Neural crest cell (in vitro differentiated cells): ENCODE measurements around the gene CTDSPL. TPM values are rescaled to one million over a fixed set of nuclear protein-coding genes. Genes with fewer than 3 reads are reported as not detected.

Experiments used
- DNase-seq: peaks from one replicate; pipeline ENCODE4 v3.0.0; 2021; ENCODE audit warnings: low read depth, mixed read lengths, low spot score
- H3K27ac Mint-ChIP-seq: one replicate; pipeline ENCODE4 v1.8.0; 2021; ENCODE audit warnings: mild to moderate bottlenecking, mixed read lengths; ENCODE audit not compliant: unreplicated experiment
- H3K27me3 Mint-ChIP-seq: 2 replicates; pipeline ENCODE4 v1.8.0; 2021; ENCODE audit warnings: low read depth, mild to moderate bottlenecking, mixed read lengths
- H3K36me3 Mint-ChIP-seq: 2 replicates; pipeline ENCODE4 v1.8.0; 2021; ENCODE audit warnings: low read depth, mild to moderate bottlenecking, mixed read lengths
- H3K4me1 Mint-ChIP-seq: 2 replicates; pipeline ENCODE4 v1.8.0; 2021; ENCODE audit warnings: mixed read lengths
- H3K4me3 Mint-ChIP-seq: one replicate; pipeline ENCODE4 v1.8.0; 2021; ENCODE audit warnings: mild to moderate bottlenecking, mixed read lengths
- H3K9me3 Mint-ChIP-seq: 2 replicates; pipeline ENCODE4 v1.8.0; 2021; ENCODE audit warnings: mixed read lengths
- CTCF ChIP-seq: fragments of 200-600 bp; sonication (generic); conservative IDR thresholded peaks from 2 replicates; pipeline ENCODE4 v1.5.0; 2021; ENCODE audit warnings: antibody characterized with exemption, mild to moderate bottlenecking
- total RNA-seq: library from RNA; stranded (reverse); gene quantifications from 2 replicates; pipeline ENCODE4 v1.2.1, GENCODE V29; 2021

CTDSPL gene
- total RNA-seq, 1 donor from 2014 or later = 42.2 TPM

GRCh38 chr3:37996785-37997301 lies 135.2 kb downstream of the CTDSPL start:
- Mint-ChIP-seq H3K36me3 (no peaks in the 10 kb centered on the region), H3K27ac (no peak overlapping the region), H3K4me1 (peaks cover 54% of the 10 kb centered on the region), H3K9me3 (no peaks in the 10 kb centered on the region), H3K4me3 (peak overlapping the region; percentile 23), H3K27me3 (peaks cover 4% of the 10 kb centered on the region)
- TF ChIP-seq CTCF = peak; percentile 83
- DNase-seq = peak; percentile 80

- peaks cover 54% of the 10 kb centered on the region for H3K4me1 Mint-ChIP-seq
- no peak for TF ChIP-seq CTCF
- no peak overlapping the region for H3K27ac Mint-ChIP-seq
- no peak overlapping the region for H3K4me3 Mint-ChIP-seq
- H3K27me3 Mint-ChIP-seq = peaks cover under 1% of the 10 kb centered on the region
- H3K36me3 Mint-ChIP-seq = no peaks in the 10 kb centered on the region
- H3K9me3 Mint-ChIP-seq = no peaks in the 10 kb centered on the region
- no peak for DNase-seq
Measured at GRCh38 chr3:37997342-37997741, 135.7 kb downstream of the CTDSPL start.

DNA sequence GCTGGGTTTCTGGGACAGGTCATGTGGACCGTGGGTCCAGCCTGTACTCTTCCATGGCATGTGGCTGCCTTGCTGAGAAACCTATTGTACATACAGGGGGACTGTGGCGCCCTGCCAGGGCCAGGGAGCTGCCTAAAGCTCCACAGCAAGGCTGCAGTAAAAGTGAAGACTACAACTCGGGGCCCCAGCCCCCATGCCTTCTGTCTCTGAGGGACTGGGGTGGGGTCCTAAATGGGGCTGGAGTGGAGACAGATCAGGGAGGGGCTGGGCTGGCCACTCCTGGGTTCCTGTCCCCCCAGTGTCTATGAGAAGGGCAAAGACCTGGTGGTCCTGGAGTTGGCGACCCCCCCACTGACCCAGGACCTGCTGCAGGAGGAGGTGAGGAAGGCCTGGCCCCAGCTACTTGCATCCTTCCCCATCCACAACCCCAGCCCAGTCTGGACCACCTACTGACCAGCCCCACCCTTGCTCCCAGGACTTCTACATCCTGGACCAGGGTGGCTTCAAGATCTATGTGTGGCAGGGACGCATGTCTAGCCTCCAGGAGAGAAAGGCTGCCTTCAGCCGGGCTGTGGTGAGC lies 136.2 kb downstream of the CTDSPL start:
- Mint-ChIP-seq H3K4me1 (peaks cover 54% of the 10 kb centered on the region), H3K9me3 (no peaks in the 10 kb centered on the region)
- DNase-seq = no peak

GRCh38 chr3:37999836-38000235 lies 138.2 kb downstream of the CTDSPL start:
- Mint-ChIP-seq H3K4me3 (peak overlapping the region; percentile 56), H3K27ac (no peak overlapping the region), H3K36me3 (no peaks in the 10 kb centered on the region), H3K27me3 (no peaks in the 10 kb centered on the region), H3K9me3 (no peaks in the 10 kb centered on the region), H3K4me1 (peaks cover 54% of the 10 kb centered on the region)
- no peak for DNase-seq
- TF ChIP-seq CTCF = no peak

More for the DNA sequence above, 136.2 kb downstream of the CTDSPL start:
- Mint-ChIP-seq H3K27ac (no peak overlapping the region), H3K4me3 (peak overlapping the region; percentile 66), H3K36me3 (no peaks in the 10 kb centered on the region), H3K27me3 (no peaks in the 10 kb centered on the region)
- TF ChIP-seq CTCF = no peak

DNA sequence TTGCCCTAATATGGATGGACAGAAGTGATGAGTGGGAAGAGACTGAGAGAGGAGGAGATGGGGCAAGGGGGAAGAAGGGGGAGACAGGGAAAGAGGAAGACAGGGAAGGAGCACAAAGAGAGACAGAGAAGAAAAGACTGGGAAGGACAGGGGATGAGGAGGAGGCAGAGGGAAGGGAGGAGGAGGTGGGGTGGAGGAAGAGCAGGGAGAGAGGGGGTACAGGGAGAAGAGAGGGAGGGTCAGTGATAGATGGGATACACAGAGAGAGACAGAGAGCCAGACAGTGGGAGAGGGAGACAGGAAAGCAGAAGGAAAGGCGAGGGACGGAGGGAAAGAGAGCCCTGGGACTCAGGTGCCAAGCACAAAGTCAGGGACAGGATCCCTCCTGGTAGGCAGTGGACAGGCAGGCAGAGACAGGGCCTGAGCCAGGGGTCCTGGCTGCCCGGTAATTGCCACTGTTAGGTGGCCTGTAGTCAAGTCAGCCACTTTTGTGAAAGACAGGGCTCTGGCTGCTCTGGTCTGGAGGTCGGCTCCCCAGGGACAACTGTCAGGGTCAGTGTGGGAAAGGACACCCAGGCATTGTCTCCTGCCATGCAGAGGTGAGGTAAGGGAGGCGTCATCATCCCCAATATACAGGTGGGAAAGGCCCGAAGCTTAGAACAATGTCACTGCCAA lies 138.7 kb downstream of the CTDSPL start:
- no peak overlapping the region for H3K4me3 Mint-ChIP-seq
- H3K36me3 Mint-ChIP-seq = no peaks in the 10 kb centered on the region
- H3K27ac Mint-ChIP-seq = peak overlapping the region; percentile 53

More for the DNA sequence above, 138.7 kb downstream of the CTDSPL start:
- no peak for TF ChIP-seq CTCF
- Mint-ChIP-seq H3K27me3 (no peaks in the 10 kb centered on the region), H3K9me3 (no peaks in the 10 kb centered on the region), H3K4me1 (peaks cover 54% of the 10 kb centered on the region)
- no peak for DNase-seq
